Parathyroid adenoma (tissue), 2 donors: Measurements from ENCODE around the gene IKZF2.

ENCODE experiments used
- H2AFZ ChIP-seq: fragments of 300-600 bp; sonication (generic); one replicate; pipeline ENCODE4 v1.7.0; 2017; ENCODE audit warnings: antibody characterized with exemption, mild to moderate bottlenecking
- H3K27ac ChIP-seq: fragments of 300-600 bp; sonication (generic); one replicate; pipeline ENCODE4 v1.7.0; 2017
- H3K27me3 ChIP-seq: fragments of 300-600 bp; sonication (generic); one replicate; pipeline ENCODE4 v1.7.0; 2017; ENCODE audit warnings: low read length; ENCODE audit not compliant: control insufficient read depth, insufficient read depth
- H3K36me3 ChIP-seq: fragments of 300-600 bp; sonication (generic); one replicate; pipeline ENCODE4 v1.7.0; 2017; ENCODE audit warnings: low read length; ENCODE audit not compliant: control insufficient read depth, insufficient read depth
- H3K4me1 ChIP-seq: fragments of 300-600 bp; sonication (generic); one replicate; pipeline ENCODE4 v1.7.0; 2017; ENCODE audit warnings: control low read depth
- H3K4me2 ChIP-seq: fragments of 300-600 bp; sonication (generic); one replicate; pipeline ENCODE4 v1.7.0; 2017; ENCODE audit warnings: low read length
- H3K4me3 ChIP-seq: fragments of 300-600 bp; sonication (generic); one replicate; pipeline ENCODE4 v1.7.0; 2017; ENCODE audit warnings: low read depth, low read length
- H3K79me2 ChIP-seq: fragments of 300-600 bp; sonication (generic); one replicate; pipeline ENCODE4 v1.7.0; 2017; ENCODE audit warnings: control low read depth
- H3K9ac ChIP-seq: fragments of 300-600 bp; sonication (generic); one replicate; pipeline ENCODE4 v1.7.0; 2017; ENCODE audit warnings: mild to moderate bottlenecking
- H3K9me3 ChIP-seq: fragments of 300-600 bp; sonication (generic); one replicate; pipeline ENCODE4 v1.7.0; 2017; ENCODE audit warnings: low read length; ENCODE audit not compliant: control insufficient read depth
- TF ChIP-seq, protein P1 (sequence below): fragments of 300-600 bp; sonication (generic); IDR thresholded peaks from one replicate; pipeline ENCODE4 v1.7.0; 2017; ENCODE audit warnings: antibody characterized with exemption, mild to moderate bottlenecking
- donor health status: primary hyperparathyroidism.

IKZF2 gene

DNA sequence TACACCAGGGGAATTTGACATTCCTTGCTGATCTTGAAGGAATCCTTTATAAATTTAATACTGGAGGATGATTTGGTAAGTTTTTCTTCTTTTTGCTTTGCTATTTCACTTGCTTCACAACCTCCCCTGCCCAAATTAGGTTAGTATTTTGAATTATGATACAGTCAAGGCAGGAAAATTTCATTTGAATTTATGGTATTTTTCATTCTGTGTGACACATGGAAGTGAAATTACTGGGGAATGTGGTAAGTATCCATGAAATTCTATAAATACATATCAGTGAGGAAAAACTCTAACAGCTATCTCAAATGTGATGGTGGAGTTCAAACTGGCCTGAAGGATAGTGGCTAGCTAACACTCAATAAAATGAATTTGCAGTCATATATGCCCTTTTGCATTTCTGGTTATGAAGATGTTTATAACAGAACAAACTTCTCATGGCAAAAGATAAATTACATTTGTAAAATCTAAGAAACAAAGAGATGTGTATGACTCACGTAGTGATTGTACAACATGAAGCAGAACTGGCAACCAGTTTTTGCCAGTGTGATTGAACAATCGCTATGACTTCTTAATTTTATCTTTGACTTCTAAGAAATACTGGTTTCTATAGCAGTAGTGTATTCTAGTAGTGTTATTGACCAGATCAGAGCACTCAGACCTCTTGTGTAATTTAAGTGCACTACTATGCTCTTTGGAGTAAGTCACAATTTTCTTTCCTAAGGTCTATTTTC lies 152.6 kb downstream of the IKZF2 start:
- Histone ChIP-seq H2AFZ (no peak overlapping the region), H3K4me2 (no peak overlapping the region), H3K4me3 (no peak overlapping the region), H3K27me3 (no peaks in the 10 kb centered on the region), H3K9me3 (no peaks in the 10 kb centered on the region), H3K4me1 (peaks cover 4% of the 10 kb centered on the region), H3K36me3 (no peaks in the 10 kb centered on the region), H3K79me2 (no peaks in the 10 kb centered on the region), H3K27ac (no peak overlapping the region), H3K9ac (no peak overlapping the region)
- TF ChIP-seq, protein P1, sequence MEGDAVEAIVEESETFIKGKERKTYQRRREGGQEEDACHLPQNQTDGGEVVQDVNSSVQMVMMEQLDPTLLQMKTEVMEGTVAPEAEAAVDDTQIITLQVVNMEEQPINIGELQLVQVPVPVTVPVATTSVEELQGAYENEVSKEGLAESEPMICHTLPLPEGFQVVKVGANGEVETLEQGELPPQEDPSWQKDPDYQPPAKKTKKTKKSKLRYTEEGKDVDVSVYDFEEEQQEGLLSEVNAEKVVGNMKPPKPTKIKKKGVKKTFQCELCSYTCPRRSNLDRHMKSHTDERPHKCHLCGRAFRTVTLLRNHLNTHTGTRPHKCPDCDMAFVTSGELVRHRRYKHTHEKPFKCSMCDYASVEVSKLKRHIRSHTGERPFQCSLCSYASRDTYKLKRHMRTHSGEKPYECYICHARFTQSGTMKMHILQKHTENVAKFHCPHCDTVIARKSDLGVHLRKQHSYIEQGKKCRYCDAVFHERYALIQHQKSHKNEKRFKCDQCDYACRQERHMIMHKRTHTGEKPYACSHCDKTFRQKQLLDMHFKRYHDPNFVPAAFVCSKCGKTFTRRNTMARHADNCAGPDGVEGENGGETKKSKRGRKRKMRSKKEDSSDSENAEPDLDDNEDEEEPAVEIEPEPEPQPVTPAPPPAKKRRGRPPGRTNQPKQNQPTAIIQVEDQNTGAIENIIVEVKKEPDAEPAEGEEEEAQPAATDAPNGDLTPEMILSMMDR: no peak

DNA sequence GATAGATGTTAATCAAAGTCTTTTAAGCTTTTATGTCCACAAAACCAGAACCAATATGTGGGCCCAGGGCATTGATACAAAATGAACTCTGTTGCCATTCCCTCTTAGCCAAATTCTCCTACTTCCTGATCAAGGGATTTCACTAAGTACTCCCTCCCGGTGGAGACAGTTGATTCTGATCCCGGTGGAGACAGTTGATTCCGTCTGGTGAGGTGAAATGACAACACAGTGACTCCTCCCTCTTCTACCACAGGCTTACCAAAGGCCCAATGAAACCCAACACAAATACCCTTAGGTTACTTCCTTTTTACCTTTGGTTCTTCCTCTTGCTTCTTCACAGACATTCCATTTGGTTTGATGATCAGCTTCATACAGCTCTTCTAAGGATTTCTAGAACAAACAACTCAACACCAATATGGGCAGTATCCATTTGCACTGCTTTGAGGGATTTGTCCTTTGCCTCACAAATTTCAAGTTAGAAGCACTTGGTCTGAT lies 153.8 kb downstream of the IKZF2 start:
- Histone ChIP-seq H3K4me2 (no peak overlapping the region), H3K4me3 (no peak overlapping the region), H3K36me3 (no peaks in the 10 kb centered on the region), H3K9me3 (no peaks in the 10 kb centered on the region), H3K9ac (no peak overlapping the region), H3K27me3 (no peaks in the 10 kb centered on the region), H3K4me1 (peaks cover 4% of the 10 kb centered on the region), H2AFZ (no peak overlapping the region), H3K27ac (no peak overlapping the region), H3K79me2 (no peaks in the 10 kb centered on the region)
- TF ChIP-seq, protein P1: no peak

DNA sequence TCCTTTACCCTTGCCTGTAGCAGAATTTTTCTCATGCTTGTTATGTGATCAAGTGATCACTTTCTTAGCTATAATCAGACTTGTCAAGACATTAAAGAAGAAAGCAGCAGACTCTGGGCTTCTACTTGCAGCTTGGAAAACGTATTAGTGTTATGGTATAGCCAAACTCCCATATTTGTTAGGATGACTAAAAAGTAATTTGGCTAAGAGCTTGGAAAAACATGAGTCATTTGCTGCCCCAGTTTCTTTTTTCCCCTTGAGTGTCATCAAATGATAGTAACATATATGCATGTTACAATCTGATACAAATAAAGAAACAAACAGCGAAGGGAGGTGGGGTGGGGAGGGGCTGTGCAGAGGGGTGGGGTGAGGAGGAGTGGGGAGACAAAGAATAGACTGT lies 155.5 kb downstream of the IKZF2 start:
- Histone ChIP-seq H3K27ac (no peak overlapping the region), H3K79me2 (no peaks in the 10 kb centered on the region), H3K4me2 (no peak overlapping the region), H3K4me3 (no peak overlapping the region), H3K27me3 (no peaks in the 10 kb centered on the region), H3K4me1 (peaks cover under 1% of the 10 kb centered on the region), H3K36me3 (no peaks in the 10 kb centered on the region), H2AFZ (no peak overlapping the region), H3K9ac (no peak overlapping the region), H3K9me3 (no peaks in the 10 kb centered on the region)
- TF ChIP-seq, protein P1: no peak

- Histone ChIP-seq H3K27ac (no peak overlapping the region), H3K4me2 (no peak overlapping the region), H3K36me3 (no peaks in the 10 kb centered on the region), H3K4me3 (no peak overlapping the region), H3K9ac (no peak overlapping the region), H3K27me3 (no peaks in the 10 kb centered on the region), H3K9me3 (no peaks in the 10 kb centered on the region), H3K4me1 (no peaks in the 10 kb centered on the region), H3K79me2 (no peaks in the 10 kb centered on the region), H2AFZ (no peak overlapping the region)
- TF ChIP-seq, protein P1: no peak
Measured at GRCh38 chr2:212994976-212995375, 156.4 kb downstream of the IKZF2 start.

- H3K36me3 ChIP-seq: no peaks in the 10 kb centered on the region
- no peaks in the 10 kb centered on the region for H3K79me2 ChIP-seq
- H2AFZ ChIP-seq: no peak overlapping the region
- no peaks in the 10 kb centered on the region for H3K4me1 ChIP-seq
- no peak overlapping the region for H3K4me3 ChIP-seq
- no peak overlapping the region for H3K4me2 ChIP-seq
- peaks cover 2% of the 10 kb centered on the region for H3K9me3 ChIP-seq
- TF ChIP-seq, protein P1: no peak
- H3K9ac ChIP-seq: no peak overlapping the region
- H3K27ac ChIP-seq: no peak overlapping the region
- no peaks in the 10 kb centered on the region for H3K27me3 ChIP-seq
Measured at GRCh38 chr2:212991120-212991519, 160.3 kb downstream of the IKZF2 start.
